SU-DHL-6 (cell line): ENCODE results near the gene MUC2.

Experiments used
- H2AFZ ChIP-seq: fragments of 200-600 bp; sonication (generic); 2 replicates; pipeline ENCODE4 v1.6.1; 2014; ENCODE audit warnings: low read depth, mild to moderate bottlenecking, moderate library complexity, mixed read lengths, antibody characterized with exemption, low read length; ENCODE audit not compliant: severe bottlenecking
- H3F3A ChIP-seq: fragments of 200-600 bp; shearing (Covaris generic); 2 replicates; pipeline ENCODE4 v1.6.0; 2016; ENCODE audit warnings: antibody characterized with exemption, mild to moderate bottlenecking; ENCODE audit not compliant: insufficient read depth
- H3K27ac ChIP-seq: fragments of 200-600 bp; sonication (generic); 2 replicates; pipeline ENCODE4 v1.5.1; 2016; ENCODE audit warnings: low read depth, mild to moderate bottlenecking, low read length, moderate library complexity, mixed read lengths
- H3K27me3 ChIP-seq: fragments of 200-600 bp; sonication (generic), shearing (Covaris generic); 2 replicates; pipeline ENCODE4 v1.6.0; 2014; ENCODE audit warnings: mild to moderate bottlenecking, low read length
- H3K36me3 ChIP-seq: fragments of 200-600 bp; sonication (generic); 2 replicates; pipeline ENCODE4 v1.6.1; 2014; ENCODE audit warnings: mild to moderate bottlenecking, low read length, mixed read lengths
- H3K4me2 ChIP-seq: fragments of 300-600, 200-600 bp; shearing (Covaris generic), sonication (generic); 2 replicates; pipeline ENCODE4 v1.6.0; 2014; ENCODE audit warnings: low read length, low read depth, mild to moderate bottlenecking; ENCODE audit not compliant: poor library complexity, severe bottlenecking
- H3K4me3 ChIP-seq: fragments of 200-600 bp; sonication (generic); 2 replicates; pipeline ENCODE4 v1.5.1; 2014; ENCODE audit warnings: antibody characterized with exemption, low read length, mild to moderate bottlenecking, mixed read lengths; ENCODE audit not compliant: insufficient read depth, poor library complexity, severe bottlenecking
- H3K79me2 ChIP-seq: fragments of 200-600 bp; sonication (generic); 2 replicates; pipeline ENCODE4 v1.6.1; 2014; ENCODE audit warnings: mild to moderate bottlenecking, low read length, moderate library complexity; ENCODE audit not compliant: insufficient read depth
- H3K9ac ChIP-seq: fragments of 200-600 bp; sonication (generic); 2 replicates; pipeline ENCODE4 v1.7.0; 2014; ENCODE audit warnings: mild to moderate bottlenecking, low read length
- H3K9me2 ChIP-seq: fragments of 200-600 bp; sonication (generic); replicated peaks from 2 replicates; pipeline ENCODE4 v1.6.1; 2014; ENCODE audit warnings: low read length; ENCODE audit not compliant: insufficient read depth
- H3K9me3 ChIP-seq: fragments of 200-600 bp; sonication (generic); 2 replicates; pipeline ENCODE4 v1.6.1; 2014; ENCODE audit warnings: low read length, mixed read lengths; ENCODE audit not compliant: insufficient read depth
- H4K20me1 ChIP-seq: fragments of 200-600 bp; sonication (generic); 2 replicates; pipeline ENCODE4 v1.6.1; 2014; ENCODE audit warnings: low read depth, mild to moderate bottlenecking, antibody characterized with exemption, low read length, moderate library complexity, mixed read lengths
- CTCF ChIP-seq: fragments of 200-600 bp; sonication (generic); IDR thresholded peaks from one replicate; pipeline ENCODE4 v1.5.1; 2017; ENCODE audit warnings: antibody characterized with exemption, mild to moderate bottlenecking, low read length, moderate library complexity; ENCODE audit not compliant: insufficient read depth, poor library complexity, severe bottlenecking
- EZH2phosphoT487 ChIP-seq: fragments of 200-600 bp; sonication (generic), shearing (Covaris generic); conservative IDR thresholded peaks from 2 replicates; pipeline ENCODE4 v1.6.1; 2018; ENCODE audit warnings: mild to moderate bottlenecking, antibody characterized with exemption, low read length, moderate library complexity, mixed read lengths

Gene MUC2

GRCh38 chr11:1092145-1092670, 17.5 kb downstream of the MUC2 start:
- no peak for TF ChIP-seq EZH2phosphoT487
- H3K9me2 ChIP-seq = no peaks in the 10 kb centered on the region
- no peak overlapping the region for H3K27ac ChIP-seq
- H2AFZ ChIP-seq = no peak overlapping the region
- H3K9ac ChIP-seq = no peak overlapping the region
- no peaks in the 10 kb centered on the region for H3K27me3 ChIP-seq
- H3F3A ChIP-seq = no peaks in the 10 kb centered on the region
- no peaks in the 10 kb centered on the region for H4K20me1 ChIP-seq
- H3K79me2 ChIP-seq = no peaks in the 10 kb centered on the region
- H3K36me3 ChIP-seq = no peaks in the 10 kb centered on the region
- no peaks in the 10 kb centered on the region for H3K9me3 ChIP-seq
- no peak overlapping the region for H3K4me2 ChIP-seq
- H3K4me3 ChIP-seq = no peak overlapping the region

GRCh38 chr11:1092919-1093318, 18.2 kb downstream of the MUC2 start:
- TF ChIP-seq EZH2phosphoT487 (no peak), CTCF (no peak)
- Histone ChIP-seq H3K4me3 (no peak overlapping the region), H3F3A (no peaks in the 10 kb centered on the region), H2AFZ (no peak overlapping the region), H3K36me3 (no peaks in the 10 kb centered on the region), H3K9ac (no peak overlapping the region), H3K9me3 (no peaks in the 10 kb centered on the region), H3K4me2 (no peak overlapping the region), H3K27me3 (no peaks in the 10 kb centered on the region), H4K20me1 (no peaks in the 10 kb centered on the region), H3K79me2 (no peaks in the 10 kb centered on the region), H3K9me2 (no peaks in the 10 kb centered on the region), H3K27ac (no peak overlapping the region)

GRCh38 chr11:1099519-1100355, 25.1 kb downstream of the MUC2 start:
- Histone ChIP-seq H3K27me3 (no peaks in the 10 kb centered on the region), H3K9me2 (no peaks in the 10 kb centered on the region), H3K79me2 (no peaks in the 10 kb centered on the region), H2AFZ (no peak overlapping the region), H4K20me1 (no peaks in the 10 kb centered on the region), H3F3A (no peaks in the 10 kb centered on the region), H3K36me3 (no peaks in the 10 kb centered on the region), H3K4me3 (no peak overlapping the region), H3K9me3 (peaks cover 12% of the 10 kb centered on the region; the same call in 1 of the 2 replicates), H3K27ac (no peak overlapping the region), H3K9ac (no peak overlapping the region), H3K4me2 (no peak overlapping the region)
- TF ChIP-seq CTCF (no peak), EZH2phosphoT487 (no peak)
